Gastroesophageal sphincter (tissue), 3 donors: ENCODE results near the gene TRABD.

Source experiments
- CTCF ChIP-seq, 4 experiments: fragments of 200-600 bp in 2 of 4; fragments of 450-650 bp in 2 of 4; sonication (generic) in 1 of 4; IDR thresholded peaks; one replicate each; pipeline ENCODE4 v1.5.1; 2017 to 2019; ENCODE audit warnings: antibody characterized with exemption in 4 of 4, mild to moderate bottlenecking in 2 of 4, moderate library complexity in 2 of 4
- POLR2A ChIP-seq, 2 donors: fragments of 450-650 bp; IDR thresholded peaks; one replicate each; pipeline ENCODE4 v1.6.1; 2017; ENCODE audit warnings: antibody characterized with exemption in 2 of 2, mild to moderate bottlenecking in 2 of 2, moderate library complexity in 1 of 2

GRCh38 chr22:50245214-50246072, 59.7 kb downstream of the TRABD start:
- TF ChIP-seq CTCF (IDR thresholded peaks at IDR 0.05): no peak
- TF ChIP-seq POLR2A (IDR thresholded peaks at IDR 0.05): peak in 1 of 2 donors; percentile 12
